Astrocyte (in vitro differentiated cells and primary cell): ENCODE data around the gene CHST9.

ENCODE experiments used
- CTCF ChIP-seq: IDR thresholded peaks from 2 replicates; pipeline ENCODE4 v1.5.1; 2011; ENCODE audit warnings: low read depth, mild to moderate bottlenecking, inconsistent platforms, low read length, moderate library complexity; ENCODE audit not compliant: insufficient read depth
- EZH2 ChIP-seq: IDR thresholded peaks from 2 replicates; pipeline ENCODE4 v1.6.1; 2012; ENCODE audit warnings: mild to moderate bottlenecking, low read length, inconsistent platforms; ENCODE audit not compliant: insufficient read depth

- no peak for TF ChIP-seq CTCF
- TF ChIP-seq EZH2, result no peak
These were observed 275.4 kb downstream of the CHST9 start for GRCh38 chr18:26909599-26910290.
